Measurements from ENCODE around the gene OR1D5.

- TF ChIP-seq CTCF (IDR thresholded peaks at IDR 0.05; ENCODE audit: low read depth, low read length) (no peak), POLR2A (IDR thresholded peaks at IDR 0.05; ENCODE audit: extremely low read depth, insufficient read length) (no peak), MAX (IDR thresholded peaks at IDR 0.05; ENCODE audit: low read depth, low read length) (no peak)
These were observed 13.6 kb downstream of the OR1D5 start for GRCh38 chr17:3049705-3050295.
